Panc1 (cell line): ENCODE measurements around the gene SOCS6.

Experiments
- CTCF ChIP-seq: fragments of 450-650 bp; IDR thresholded peaks from 2 replicates; pipeline ENCODE4 v1.5.1; 2017; ENCODE audit warnings: mild to moderate bottlenecking
- POLR2AphosphoS5 ChIP-seq: IDR thresholded peaks from 2 replicates; pipeline ENCODE4 v1.6.1; 2012; ENCODE audit warnings: mild to moderate bottlenecking, low read depth, low read length, moderate library complexity
- REST ChIP-seq, 2 experiments: IDR thresholded peaks; 2 replicates each; pipeline ENCODE4 v1.6.1; 2011 to 2012; ENCODE audit warnings: low read depth in 2 of 2, control low read depth in 1 of 2, low read length in 1 of 2, mild to moderate bottlenecking in 1 of 2, moderate library complexity in 1 of 2; ENCODE audit not compliant: insufficient read depth in 1 of 2

GRCh38 chr18:70326255-70326654, 37.4 kb downstream of the SOCS6 start:
- TF ChIP-seq CTCF (no peak), POLR2AphosphoS5 (no peak), REST (IDR thresholded peaks at IDR 0.05; ENCODE audit: insufficient read depth in 1 of 2, low read depth in 2 of 2, low read length in 1 of 2) (no peak)
